GM10248 (cell line): ENCODE measurements around the gene MED13L.

Experiments used
- CTCF ChIA-PET: fragments of 300-600 bp; sonication (Branson Sonifier 250); formaldehyde crosslinking; extraction: SDS; loops from one replicate; lab custom pipeline; 2021; ENCODE audit warnings: antibody characterized with exemption; lab: Yijun Ruan, JAX
- POLR2A ChIA-PET: fragments of 350-650 bp; sonication (Branson Sonifier 250); formaldehyde crosslinking; extraction: SDS; loops from one replicate; lab custom pipeline; 2020; ENCODE audit warnings: antibody characterized with exemption; lab: Yijun Ruan, JAX
- DNase-seq: peaks from one replicate; pipeline ENCODE4 v3.0.0; 2012; ENCODE audit errors: extremely low spot score
- CTCF ChIP-seq: IDR thresholded peaks from 2 replicates; pipeline ENCODE4 v1.5.1; 2012; ENCODE audit warnings: mild to moderate bottlenecking, low read depth; ENCODE audit errors: extremely low read depth, missing control alignments, control extremely low read depth

Gene MED13L

GRCh38 chr12:116159593-116160200, 117.8 kb downstream of the MED13L start:
- CTCF ChIA-PET, result interaction anchor here (0.9 to 1.6 kb wide), 4 partner anchors 9 to 76 kb away, joined by 3 to 6 read pairs (median 4); no protein-coding TSS in a partner anchor
- no peak for DNase-seq
- POLR2A ChIA-PET, result no interaction called here
- TF ChIP-seq CTCF, result no peak

GRCh38 chr12:116159175-116159574, 118.3 kb downstream of the MED13L start:
- CTCF ChIA-PET, result interaction anchor here (0.9 to 1.6 kb wide), 4 partner anchors 9 to 77 kb away, joined by 3 to 6 read pairs (median 4); no protein-coding TSS in a partner anchor
- TF ChIP-seq CTCF, result no peak
- POLR2A ChIA-PET, result no interaction called here
- DNase-seq, result no peak

GRCh38 chr12:116157845-116158267, 119.6 kb downstream of the MED13L start:
- DNase-seq, result no peak
- TF ChIP-seq CTCF, result no peak
- ChIA-PET POLR2A (interaction anchor here (0.6 kb wide), 1 partner anchor 11 kb away, joined by 3 read pairs; no protein-coding TSS in a partner anchor), CTCF (no interaction called here)

GRCh38 chr12:116156614-116157013, 120.9 kb downstream of the MED13L start:
- ChIA-PET CTCF (interaction anchor here (0.8 kb wide), 1 partner anchor 18 kb away, joined by 3 read pairs; no protein-coding TSS in a partner anchor), POLR2A (no interaction called here)
- no peak for DNase-seq
- no peak for TF ChIP-seq CTCF

- ChIA-PET POLR2A (no interaction called here), CTCF (no interaction called here)
- TF ChIP-seq CTCF, result no peak
- DNase-seq, result no peak
Observed at GRCh38 chr12:116155383-116155782, 122.1 kb downstream of the MED13L start.

GRCh38 chr12:116153983-116154382, 123.5 kb downstream of the MED13L start:
- no peak for TF ChIP-seq CTCF
- DNase-seq, result no peak
- ChIA-PET CTCF (no interaction called here), POLR2A (no interaction called here)

- ChIA-PET CTCF (interaction anchor here (1.1 kb wide), 1 partner anchor 15 kb away, joined by 5 read pairs; no protein-coding TSS in a partner anchor), POLR2A (no interaction called here)
- no peak for DNase-seq
- no peak for TF ChIP-seq CTCF
Observed at GRCh38 chr12:116153113-116153512, 124.4 kb downstream of the MED13L start.
